AG04449 (cell line): ENCODE results near the gene ZNF79.

ENCODE experiments used
- CTCF ChIA-PET: fragments of 350-600 bp; formaldehyde crosslinking; extraction: SDS; loops from one replicate; lab custom pipeline; 2021; ENCODE audit warnings: antibody characterized with exemption; lab: Yijun Ruan, JAX
- POLR2A ChIA-PET: fragments of 400-600, 350-600 bp; formaldehyde crosslinking; extraction: SDS; loops from one replicate; lab custom pipeline; 2020; ENCODE audit warnings: antibody characterized with exemption, inconsistent platforms; lab: Yijun Ruan, JAX
- DNase-seq: peaks from one replicate; pipeline ENCODE4 v3.0.0-alpha.2; 2010; ENCODE audit warnings: low read depth, low spot score
- H3K4me3 ChIP-seq: 2 replicates; pipeline ENCODE4 v1.5.1; 2011; ENCODE audit warnings: low read depth, mild to moderate bottlenecking, control low read depth, low read length
- TF ChIP-seq, protein P1 (sequence below): IDR thresholded peaks from one replicate; pipeline ENCODE4 v1.5.1; 2011; ENCODE audit warnings: mild to moderate bottlenecking, moderate library complexity, low read length, control low read depth, inconsistent platforms; ENCODE audit not compliant: insufficient read depth; ENCODE audit errors: missing control alignments

The ZNF79 gene

GRCh38 chr9:127411122-127411521, 13.1 kb upstream of the ZNF79 start:
- no peak for DNase-seq
- POLR2A ChIA-PET = no interaction called here
- CTCF ChIA-PET = interaction anchor here (0.6 kb wide), 1 partner anchor 63 kb away, joined by 3 read pairs; no protein-coding TSS in a partner anchor
- TF ChIP-seq, protein P1, sequence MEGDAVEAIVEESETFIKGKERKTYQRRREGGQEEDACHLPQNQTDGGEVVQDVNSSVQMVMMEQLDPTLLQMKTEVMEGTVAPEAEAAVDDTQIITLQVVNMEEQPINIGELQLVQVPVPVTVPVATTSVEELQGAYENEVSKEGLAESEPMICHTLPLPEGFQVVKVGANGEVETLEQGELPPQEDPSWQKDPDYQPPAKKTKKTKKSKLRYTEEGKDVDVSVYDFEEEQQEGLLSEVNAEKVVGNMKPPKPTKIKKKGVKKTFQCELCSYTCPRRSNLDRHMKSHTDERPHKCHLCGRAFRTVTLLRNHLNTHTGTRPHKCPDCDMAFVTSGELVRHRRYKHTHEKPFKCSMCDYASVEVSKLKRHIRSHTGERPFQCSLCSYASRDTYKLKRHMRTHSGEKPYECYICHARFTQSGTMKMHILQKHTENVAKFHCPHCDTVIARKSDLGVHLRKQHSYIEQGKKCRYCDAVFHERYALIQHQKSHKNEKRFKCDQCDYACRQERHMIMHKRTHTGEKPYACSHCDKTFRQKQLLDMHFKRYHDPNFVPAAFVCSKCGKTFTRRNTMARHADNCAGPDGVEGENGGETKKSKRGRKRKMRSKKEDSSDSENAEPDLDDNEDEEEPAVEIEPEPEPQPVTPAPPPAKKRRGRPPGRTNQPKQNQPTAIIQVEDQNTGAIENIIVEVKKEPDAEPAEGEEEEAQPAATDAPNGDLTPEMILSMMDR = no peak
- H3K4me3 ChIP-seq = no peak overlapping the region

- DNase-seq = no peak
- POLR2A ChIA-PET = no interaction called here
- no peak overlapping the region for H3K4me3 ChIP-seq
- TF ChIP-seq, protein P1 = no peak
- CTCF ChIA-PET = interaction anchor here (0.7 to 0.9 kb wide), 3 partner anchors 8 to 450 kb away, joined by 3 read pairs; no protein-coding TSS in a partner anchor
Observed at GRCh38 chr9:127415141-127415540, 9.0 kb upstream of the ZNF79 start.

DNA sequence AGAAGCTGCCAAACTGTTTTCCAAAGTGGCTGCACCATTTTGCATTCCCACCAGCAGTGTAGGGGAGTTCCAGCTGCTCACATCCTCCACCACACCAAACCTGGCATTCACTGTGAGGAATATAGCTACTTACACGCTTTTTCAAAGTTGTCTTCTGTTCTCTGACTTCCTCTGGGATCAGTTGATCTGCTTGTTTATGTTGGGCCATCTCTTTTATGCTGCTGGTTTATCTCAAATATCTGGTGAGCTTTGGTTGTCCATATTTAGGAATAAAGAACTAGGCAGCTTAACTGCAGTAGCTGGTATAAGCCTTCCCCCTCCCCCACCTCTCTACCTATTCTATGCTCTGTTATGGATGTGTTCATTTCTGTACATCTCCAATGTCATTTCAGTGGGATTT, 8.5 kb upstream of the ZNF79 start:
- POLR2A ChIA-PET = no interaction called here
- no peak for DNase-seq
- TF ChIP-seq, protein P1 = no peak
- CTCF ChIA-PET = interaction anchor here (0.7 to 0.9 kb wide), 3 partner anchors 8 to 450 kb away, joined by 3 read pairs; no protein-coding TSS in a partner anchor
- no peak overlapping the region for H3K4me3 ChIP-seq

DNA sequence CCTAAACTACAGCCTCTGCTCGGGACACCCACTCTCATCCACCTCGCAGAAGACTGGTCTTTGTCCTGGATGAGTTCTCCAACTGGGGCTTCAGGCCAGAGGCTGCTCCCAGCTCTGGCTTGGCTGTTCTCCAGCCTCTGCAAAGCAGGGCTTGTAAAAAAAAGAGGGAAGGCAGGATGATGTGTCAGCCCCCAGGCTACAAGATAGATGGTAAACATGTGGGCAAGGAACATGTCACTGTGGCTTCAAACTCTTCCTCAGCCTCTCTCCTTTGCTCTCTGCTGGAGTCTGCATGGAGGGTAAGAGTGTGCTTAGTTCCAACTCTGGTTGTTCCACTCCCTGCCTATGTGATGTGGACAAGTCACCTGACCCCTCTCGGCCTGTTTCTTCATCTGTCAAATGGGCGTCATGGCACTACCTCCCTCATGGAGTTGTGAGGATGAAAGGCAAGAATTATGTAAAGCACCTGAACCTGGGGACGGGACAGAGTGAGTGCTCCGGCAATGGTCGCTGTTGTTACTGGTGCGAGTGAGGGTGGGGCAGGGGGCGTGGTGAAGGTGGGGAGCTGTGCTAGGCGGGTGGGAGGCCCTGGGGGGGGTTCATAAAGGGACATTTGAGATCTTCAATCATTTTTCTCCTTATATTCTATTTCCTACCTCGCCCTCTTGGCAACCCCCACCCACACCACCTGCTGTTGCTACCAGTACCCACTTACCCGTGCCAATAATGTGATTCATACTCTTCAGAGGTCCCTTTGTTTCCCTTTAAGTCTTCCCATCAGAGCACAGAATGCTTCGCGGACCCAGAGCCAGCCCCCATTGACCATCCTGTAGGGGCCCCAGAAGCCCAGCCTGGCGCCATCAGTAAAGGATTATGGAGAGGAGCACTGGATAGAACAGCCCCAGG, 6.8 kb upstream of the ZNF79 start:
- ChIA-PET POLR2A (no interaction called here), CTCF (interaction anchor here (0.8 kb wide), 1 partner anchor 203 kb away, joined by 3 read pairs; no protein-coding TSS in a partner anchor)
- H3K4me3 ChIP-seq = no peak overlapping the region
- TF ChIP-seq, protein P1 = no peak
- no peak for DNase-seq

GRCh38 chr9:127418037-127418471, 6.1 kb upstream of the ZNF79 start:
- CTCF ChIA-PET = interaction anchor here (0.8 kb wide), 1 partner anchor 204 kb away, joined by 3 read pairs; no protein-coding TSS in a partner anchor
- no peak for DNase-seq
- H3K4me3 ChIP-seq = no peak overlapping the region
- POLR2A ChIA-PET = no interaction called here
- TF ChIP-seq, protein P1 = no peak

DNA sequence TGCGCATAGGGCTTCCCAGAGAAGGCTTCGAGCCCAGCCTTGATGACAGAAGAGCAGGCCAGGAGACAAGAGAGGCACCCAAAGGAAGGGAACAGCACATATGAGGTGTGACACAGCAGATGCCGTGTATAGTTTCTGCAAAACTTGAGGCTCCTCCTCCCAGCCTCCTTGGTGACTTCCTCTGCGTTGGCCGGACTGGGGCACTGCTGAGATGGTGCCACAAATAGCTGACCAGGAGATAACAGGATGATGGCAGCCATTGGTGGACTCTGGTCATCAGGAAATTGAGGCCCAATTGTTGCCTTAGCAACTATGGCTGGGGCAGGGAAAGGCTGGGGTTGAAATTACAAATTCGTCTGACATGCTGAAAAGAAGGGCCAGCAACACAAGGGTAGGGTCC, 4.8 kb upstream of the ZNF79 start:
- ChIA-PET POLR2A (no interaction called here), CTCF (no interaction called here)
- no peak for DNase-seq
- TF ChIP-seq, protein P1 = no peak
- H3K4me3 ChIP-seq = no peak overlapping the region
